HG02943 (cell line): Measurements from ENCODE around the gene FAM72D.
"Not testable (repeated sequence)": the region's sequence is repeated elsewhere in the genome, so short reads cannot be mapped to it uniquely, and the experiment has no call there.

Source experiments
- ATAC-seq: cut with Tn5 transposase; IDR thresholded peaks from one replicate; pipeline ENCODE4 v1.9.1; 2021; ENCODE audit warnings: mild to moderate bottlenecking, low read depth, moderate library complexity; ENCODE audit not compliant: unreplicated experiment

The FAM72D gene

DNA sequence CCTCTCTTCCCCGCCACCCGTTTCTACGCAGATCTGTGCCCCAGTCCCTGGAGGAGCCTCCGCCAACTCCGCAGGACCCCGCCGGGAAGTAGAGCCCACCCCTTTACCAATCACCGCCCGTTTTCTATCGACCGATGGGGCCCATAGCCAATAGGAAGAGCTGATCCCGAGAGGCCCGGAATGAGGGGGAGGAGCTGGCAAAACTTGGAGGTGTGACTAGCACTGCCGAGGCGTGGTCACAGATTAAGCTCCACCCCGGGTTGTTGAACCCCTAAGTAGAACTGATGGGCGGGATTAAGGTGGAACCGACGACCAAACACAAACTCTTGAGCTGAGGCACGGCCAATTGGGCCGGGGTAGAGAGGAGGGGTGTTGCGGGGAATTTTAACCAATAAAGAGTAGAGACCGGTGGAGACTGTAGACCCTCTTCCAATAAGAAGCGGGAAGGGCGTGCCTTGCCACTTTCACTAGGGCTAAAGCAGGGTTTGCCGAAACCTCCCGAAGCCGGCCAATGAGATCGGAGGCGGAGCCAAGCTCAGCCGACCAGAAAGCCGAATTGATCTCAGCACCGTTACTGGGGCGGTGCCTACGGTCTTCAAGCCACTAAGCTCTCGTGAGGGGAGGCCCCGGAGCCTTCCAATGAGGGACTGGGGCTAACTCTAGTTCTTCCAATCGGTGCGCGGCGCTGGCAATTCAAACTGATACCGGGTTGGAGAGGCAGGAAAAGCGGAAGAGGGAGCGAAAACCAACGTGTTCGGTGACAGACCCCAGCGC is at the start of gene FAM72D, which contains the start of gene SRGAP2B:
TSS of gene FAM72D (plus strand) at position 691 of the 774 bp plus-strand sequence. CDS start 874 bp downstream, outside the sequence.
TSS of gene SRGAP2B (minus strand) at position 45 of the 774 bp plus-strand sequence. CDS start 2,427 bp downstream, outside the sequence.
- ATAC-seq, result peak; percentile 79

DNA sequence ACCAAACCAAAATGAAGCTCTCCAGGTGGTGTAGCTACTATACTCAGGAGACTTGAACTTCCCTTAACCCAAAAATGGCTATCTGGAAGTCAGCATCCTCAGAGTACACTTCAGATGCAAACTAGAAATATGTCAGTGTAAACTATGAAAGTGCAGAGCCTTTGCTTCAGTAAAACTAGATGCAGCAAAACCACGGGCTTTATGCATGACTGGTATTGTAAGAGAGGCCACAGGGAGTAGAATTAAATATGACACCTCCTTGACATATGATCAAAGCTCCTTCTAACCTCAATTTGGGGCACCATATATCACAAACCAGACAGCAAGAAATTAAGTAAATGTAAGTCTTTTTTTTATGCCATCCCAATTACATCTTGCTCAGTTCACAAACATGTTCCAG is 48.2 kb upstream of the FAM72D start:
- ATAC-seq, result not testable (repeated sequence)

DNA sequence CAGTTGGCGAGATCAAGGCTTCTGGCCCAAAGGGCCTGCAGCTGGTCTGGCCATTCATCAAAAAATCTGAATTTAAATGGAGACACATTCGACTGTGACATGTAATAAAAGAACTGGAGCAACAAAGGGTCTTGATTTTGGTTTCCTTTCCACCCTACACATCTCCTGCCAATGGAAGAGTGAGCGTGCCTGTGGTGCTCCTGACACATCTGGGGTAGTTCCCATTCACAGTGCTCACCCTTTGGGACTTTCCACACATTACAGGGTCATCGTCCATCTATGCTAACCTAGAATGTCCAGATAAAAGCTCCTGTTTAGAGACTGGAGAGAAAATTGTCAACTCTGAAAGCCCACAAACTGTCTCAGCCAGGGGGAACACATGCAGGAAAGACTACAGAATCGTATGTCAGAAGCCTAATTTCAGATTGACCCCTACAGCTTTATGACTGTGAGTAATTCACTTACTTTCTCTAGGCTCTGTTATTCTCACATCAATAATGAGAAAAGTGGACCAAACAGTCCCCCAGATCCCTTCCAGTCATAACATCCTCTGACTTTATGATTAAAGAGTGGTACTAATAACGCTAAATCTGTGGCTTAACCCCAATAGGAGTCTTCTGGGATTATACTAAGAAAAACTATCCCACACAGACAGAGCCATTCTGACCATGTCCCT is 47.5 kb upstream of the FAM72D start:
- not testable (repeated sequence) for ATAC-seq

DNA sequence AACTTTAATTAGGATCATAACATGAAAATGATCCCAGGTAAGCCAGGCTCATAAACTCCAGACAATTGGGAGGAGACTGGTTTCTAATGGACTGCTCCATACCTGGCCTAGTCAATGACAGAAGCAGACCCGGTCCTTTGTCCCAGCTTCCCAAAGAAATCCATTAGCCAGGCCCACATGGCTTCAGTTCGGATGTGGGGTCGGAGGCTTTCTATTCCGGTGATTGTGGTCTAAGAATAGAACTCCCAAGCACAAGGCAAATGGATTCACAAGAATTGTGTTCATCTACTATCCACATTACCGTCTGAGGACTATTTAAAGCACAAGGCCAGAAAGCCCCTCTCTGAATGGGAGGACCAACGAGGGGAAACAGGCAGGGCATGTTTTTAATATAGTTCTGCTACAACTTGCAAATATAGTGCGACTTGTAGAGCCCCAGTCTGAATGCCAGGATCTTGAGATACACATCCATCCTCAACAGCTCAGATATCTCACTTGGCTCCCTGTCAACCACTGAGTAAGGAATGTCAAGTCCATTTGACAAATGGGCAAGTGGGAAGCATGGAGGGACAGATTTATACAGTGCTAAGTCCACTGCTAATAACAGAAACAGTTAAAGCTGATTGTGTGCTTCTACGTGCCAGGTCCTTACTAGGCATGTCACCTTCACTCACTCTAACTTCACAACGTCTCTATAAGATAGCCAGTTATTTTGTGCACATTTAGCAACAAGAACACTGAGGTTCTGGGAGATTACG is 43.6 kb upstream of the FAM72D start:
- ATAC-seq, result not testable (repeated sequence)

DNA sequence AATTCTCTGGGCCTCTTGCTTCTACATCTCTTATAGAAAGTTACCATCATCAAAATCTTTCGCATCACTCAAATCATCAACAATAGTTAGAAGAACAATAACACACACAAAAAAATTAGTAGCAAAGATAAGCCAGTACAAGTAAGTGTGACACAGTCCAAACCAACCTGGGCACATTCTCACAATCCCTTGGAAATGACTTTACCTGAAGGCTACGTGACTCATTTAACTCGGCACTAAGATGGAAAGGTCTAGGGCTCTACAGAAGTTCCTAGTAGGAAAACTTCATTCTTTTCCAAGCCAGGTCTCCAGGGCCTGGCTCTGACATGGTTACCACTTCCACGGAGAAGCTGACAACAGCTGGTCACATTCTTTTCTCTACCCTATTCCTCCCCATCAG is 42.3 kb upstream of the FAM72D start:
- ATAC-seq, result not testable (repeated sequence)

DNA sequence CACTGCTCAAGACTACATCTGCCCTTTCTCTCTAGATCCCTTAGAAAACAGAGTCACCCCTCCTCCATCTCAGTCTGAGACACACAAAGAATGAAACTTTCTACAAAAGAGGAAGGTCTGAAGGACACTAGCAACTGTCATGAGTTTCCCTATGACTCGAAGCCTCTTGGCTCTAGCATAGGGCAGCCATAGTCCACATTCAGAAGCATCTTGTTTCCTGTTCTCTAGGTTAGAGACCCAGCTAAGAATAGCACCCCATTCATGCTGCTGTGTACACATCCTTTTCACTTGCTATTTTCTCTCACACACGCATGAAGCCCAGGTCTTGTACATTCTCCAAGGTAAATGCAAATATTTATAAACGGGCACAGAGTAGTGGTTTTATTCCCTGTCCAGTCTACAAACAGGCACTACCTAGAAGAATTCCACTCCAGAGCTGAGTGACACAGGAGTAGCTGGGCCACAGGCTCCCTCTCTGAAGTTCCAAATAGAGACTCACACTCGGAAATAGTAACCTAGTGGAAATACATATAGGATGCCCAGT is 40.5 kb upstream of the FAM72D start:
- peak; percentile 98 for ATAC-seq

DNA sequence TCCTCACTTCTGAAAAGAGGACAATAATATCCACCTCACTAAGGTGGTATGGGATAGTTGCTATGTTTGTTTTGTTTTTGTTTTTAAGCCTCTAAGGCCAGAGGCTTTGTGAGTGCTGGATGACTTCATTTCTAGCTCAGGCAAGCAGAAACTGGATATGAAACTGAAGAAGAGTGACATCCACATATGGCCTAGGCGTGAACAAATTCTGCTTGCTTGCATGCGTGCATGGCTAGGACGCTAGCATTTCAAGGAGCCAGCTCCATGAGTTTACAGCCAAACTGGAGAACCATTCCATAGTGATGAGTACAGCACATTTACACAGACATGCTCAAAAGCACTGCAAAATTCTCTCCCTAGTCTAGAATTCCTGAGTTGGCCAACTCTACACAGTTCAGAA is 37.6 kb upstream of the FAM72D start:
- ATAC-seq, result not testable (repeated sequence)

GRCh38 chr1:145063285-145063684 is 32.5 kb upstream of the FAM72D start:
- not testable (repeated sequence) for ATAC-seq

GRCh38 chr1:145063941-145064648 is 31.7 kb upstream of the FAM72D start:
- not testable (repeated sequence) for ATAC-seq

- not testable (repeated sequence) for ATAC-seq
Measured at GRCh38 chr1:145065194-145065826, 30.5 kb upstream of the FAM72D start.

DNA sequence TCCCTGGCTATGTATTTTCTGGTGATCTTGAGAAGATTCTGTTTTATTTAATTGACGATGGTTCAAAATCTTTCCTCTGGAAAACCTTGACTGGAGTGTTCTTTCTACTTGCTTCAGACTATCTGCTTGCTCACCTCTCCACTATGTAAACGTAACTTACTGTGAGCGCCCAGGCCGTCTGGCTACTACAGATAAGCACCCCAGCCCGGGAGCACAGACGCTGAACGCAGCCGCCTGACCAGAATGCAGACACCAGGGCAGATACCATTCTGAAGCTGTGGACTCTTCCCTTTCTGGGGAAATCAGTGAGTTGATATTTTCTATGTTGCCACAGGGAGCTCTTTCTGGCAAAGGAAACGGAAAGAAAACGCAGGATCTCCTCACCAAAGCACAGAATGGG is 29.3 kb upstream of the FAM72D start:
- ATAC-seq, result not testable (repeated sequence)

- ATAC-seq, result not testable (repeated sequence)
Measured at GRCh38 chr1:145071569-145071968, 24.2 kb upstream of the FAM72D start.

- ATAC-seq, result not testable (repeated sequence)
Measured at GRCh38 chr1:145074021-145074559, 21.7 kb upstream of the FAM72D start.

GRCh38 chr1:145076877-145077276 is 18.9 kb upstream of the FAM72D start:
- ATAC-seq, result not testable (repeated sequence)

GRCh38 chr1:145077872-145078786 is 17.6 kb upstream of the FAM72D start:
- ATAC-seq, result not testable (repeated sequence)

DNA sequence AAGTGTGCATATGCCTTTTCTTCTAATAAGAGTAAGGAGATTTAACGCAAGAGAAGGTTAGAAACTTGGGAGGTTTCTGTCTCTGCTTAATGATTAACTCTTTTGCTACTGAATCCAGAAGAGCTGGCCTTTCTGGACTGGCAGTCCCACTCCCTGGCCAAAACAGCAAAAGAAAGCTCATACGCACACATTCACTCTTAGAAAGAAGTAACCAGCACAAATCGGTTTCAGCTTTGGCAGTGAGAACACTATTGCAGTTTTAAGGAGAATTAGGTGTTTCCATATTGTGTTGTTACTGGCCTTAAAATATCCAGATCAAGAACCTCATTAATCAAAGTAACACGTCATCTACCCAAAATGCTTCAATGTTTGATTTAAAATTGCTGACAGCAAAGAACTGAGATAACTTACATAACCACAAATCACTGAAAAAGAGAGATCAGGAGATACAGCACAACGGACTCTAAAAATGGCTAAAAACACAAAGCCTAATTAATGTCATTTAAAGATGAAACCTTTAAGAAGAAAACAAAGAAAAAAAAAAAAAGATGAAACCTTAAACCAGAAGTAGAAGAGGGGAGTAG is 16.9 kb upstream of the FAM72D start:
- ATAC-seq, result not testable (repeated sequence)

DNA sequence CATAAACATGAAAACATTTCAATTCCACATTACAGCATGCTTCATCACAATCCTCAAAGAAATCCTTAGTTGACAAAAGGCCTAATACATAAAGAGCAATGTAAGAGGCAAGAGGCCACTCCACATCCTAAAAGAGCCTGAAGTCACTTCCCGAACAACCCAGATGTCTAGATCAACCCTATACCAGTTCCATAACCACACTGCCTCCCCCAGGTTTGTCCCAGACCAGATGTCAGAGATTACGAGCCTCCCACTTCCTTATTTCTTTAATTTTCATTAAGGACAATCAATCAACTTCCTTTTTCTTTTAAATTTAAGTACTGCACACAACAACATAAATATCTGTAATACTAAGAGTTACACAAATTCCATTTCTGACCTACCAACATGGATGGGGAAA is 16.0 kb upstream of the FAM72D start:
- ATAC-seq, result not testable (repeated sequence)

GRCh38 chr1:145080193-145080592 is 15.6 kb upstream of the FAM72D start:
- not testable (repeated sequence) for ATAC-seq
